GM21423 (cell line): ENCODE data around the gene PYGM.

Experiments
- ATAC-seq: cut with Tn5 transposase; IDR thresholded peaks from one replicate; pipeline ENCODE4 v1.9.1; 2021; ENCODE audit warnings: mild to moderate bottlenecking, moderate library complexity; ENCODE audit not compliant: unreplicated experiment

Gene PYGM

GRCh38 chr11:64769283-64769682 lies 9.5 kb upstream of the PYGM start:
- ATAC-seq, result no peak

DNA sequence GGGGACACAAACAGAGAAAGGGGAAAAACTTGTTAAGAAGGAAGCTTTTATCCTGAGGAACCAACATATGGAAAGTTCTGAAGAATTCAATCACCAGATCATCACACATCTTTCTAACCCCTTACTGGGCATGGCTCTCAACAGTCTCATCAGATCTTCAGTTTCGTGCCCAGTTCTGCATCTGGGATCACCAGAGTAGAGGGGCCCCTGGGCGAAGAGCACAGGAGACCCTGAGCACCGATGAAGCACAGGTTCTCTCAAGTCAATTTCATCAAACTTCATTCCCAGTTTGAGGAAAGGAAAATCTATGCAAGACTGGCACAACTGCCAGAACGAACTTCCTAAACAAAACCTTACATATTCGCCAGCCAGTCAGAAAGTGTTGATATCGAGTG lies 8.5 kb upstream of the PYGM start:
- no peak for ATAC-seq

DNA sequence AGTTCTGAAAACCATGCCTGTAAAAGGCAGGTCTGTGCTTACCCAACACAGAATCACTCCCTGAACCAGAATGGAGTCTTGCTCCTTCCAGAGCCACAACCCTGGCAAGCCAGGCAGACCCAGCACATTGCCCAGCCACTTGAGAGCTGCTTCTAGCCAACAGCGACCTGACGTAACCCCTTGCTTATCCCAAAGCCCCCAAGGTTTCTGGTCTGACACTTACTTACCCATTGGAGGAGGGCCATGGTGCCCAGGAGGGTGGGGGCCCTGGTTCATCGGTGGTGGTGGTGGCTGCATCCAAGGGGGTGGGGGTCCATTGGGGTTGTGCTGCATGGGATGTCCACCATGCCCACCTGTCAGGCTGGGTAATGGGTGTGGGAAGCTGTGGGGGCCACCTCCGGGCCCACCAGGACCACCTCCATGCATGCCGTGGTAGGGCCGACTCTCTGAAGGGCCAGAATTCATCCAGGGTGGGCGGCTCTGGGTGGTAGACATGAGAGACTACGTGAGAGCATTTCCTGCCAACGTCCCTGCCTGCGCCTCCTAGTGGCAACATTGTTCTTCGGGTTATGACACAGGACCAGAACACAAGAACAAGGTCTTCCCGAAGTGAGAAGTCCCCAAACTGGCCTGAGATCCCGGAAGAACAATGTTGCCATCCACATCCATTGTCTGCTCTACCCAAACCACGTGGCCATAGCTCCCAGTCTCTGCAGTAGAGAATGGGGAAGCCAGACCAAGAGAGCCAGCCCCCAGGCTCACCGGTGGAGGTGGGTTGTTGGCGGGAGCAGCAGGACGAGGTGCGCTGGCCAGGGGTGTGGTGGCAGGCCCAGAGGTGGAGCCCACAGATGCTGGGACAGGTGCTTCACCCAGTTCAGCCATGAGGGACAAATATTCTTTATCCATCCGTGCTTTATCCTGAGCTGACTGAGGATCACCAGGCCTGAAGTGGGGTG lies 7.8 kb upstream of the PYGM start:
- ATAC-seq, result no peak

GRCh38 chr11:64766881-64767280 lies 7.1 kb upstream of the PYGM start:
- ATAC-seq, result no peak

- ATAC-seq, result no peak
Measured at GRCh38 chr11:64765851-64766665, 6.3 kb upstream of the PYGM start.

DNA sequence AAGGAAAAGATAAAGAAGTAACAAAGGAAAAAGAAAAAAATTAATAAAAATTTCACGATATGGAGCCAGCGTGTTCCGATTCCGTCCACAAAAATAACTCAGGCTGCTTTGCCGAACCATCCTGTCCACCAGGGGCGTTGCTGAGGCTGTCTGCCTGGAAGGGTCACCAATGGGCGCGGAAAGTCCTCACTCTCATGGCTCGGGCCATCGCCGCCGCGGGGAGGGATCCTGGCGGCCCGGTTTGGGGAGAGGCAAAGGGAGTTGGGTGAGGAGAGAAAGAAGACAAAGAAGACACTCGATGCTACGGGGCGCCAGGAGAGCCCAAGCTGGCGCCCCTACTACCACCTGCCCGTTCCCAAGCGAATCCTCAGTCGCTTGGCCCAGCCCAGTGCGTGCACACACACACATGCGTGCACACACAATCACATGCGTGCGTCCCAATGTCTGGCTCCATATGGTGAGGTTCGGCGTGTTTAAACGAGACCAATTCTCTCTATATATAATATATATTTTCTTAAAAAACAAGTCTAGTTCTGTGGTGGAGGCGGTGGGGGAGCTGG lies 5.6 kb upstream of the PYGM start:
- ATAC-seq, result no peak

DNA sequence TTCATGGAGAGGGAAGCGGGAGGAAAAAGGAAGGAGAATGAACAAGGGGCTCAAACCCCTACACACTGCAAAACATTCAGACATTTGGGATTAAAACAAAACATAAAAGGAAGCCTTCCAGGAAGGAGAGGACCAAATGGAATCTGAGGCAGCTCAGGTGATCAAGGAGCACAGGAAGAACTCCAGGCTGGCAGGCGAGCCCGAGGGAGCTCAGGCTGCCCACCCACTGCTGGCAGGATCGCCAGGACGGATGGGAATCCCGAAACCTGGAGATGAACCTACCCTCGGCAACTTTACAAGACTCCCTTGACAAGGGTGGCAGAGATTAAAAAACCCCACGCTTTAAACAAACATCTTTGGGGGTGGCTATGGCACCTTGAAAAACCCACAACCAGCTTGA lies 5.0 kb upstream of the PYGM start:
- no peak for ATAC-seq

DNA sequence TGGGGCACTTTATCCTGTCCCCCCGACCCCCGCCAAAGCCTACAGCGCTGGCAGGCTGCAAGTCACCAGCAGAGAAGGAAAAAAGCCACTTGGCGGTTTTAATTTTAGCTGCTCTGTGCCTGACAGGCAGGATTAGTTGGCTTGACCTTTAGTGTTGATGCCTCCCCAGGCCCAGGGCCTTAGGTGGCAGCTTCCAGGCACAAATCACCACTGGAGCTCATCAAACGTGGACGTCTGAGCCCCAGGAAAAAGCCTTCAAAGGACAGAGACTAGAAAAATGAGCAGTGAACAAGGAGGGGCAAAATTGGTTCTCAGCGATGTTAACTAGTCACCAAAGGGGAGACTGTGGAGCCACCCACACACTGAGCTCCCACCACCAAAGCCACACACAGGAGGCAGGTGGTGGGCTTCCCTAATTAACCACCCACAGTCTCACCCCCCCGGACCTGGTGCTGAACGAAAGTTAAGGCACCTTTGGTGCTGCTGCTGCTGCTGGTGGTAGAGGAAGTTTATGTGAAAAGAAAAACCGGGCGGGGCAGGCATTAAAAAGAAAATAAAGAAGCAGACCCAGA lies 4.4 kb upstream of the PYGM start:
- no peak for ATAC-seq

DNA sequence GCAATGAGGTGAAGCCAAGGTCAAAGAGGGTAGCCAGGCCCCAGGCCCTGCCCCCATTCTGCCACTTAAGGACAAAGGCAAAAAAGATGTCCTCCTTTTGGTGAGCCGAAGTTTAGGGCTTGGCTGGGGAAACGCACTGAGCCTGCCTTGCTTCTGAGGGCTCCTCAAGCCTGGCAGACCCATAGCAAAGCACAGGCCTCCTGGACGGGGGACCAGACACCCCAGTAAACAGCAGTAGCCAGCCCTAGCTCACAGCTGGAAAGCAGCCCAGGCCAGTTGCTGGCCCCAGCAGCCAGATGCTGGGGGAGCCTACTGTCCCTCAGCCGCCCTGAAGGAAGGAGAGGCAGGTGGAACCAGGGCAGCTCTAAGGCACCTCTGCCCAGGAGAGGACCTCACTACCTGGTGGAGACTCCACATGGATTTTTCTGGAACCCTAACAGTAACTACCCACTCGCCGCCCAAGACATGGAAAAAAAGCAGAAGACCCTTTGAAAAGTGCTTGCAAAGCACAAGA lies 3.8 kb upstream of the PYGM start:
- no peak for ATAC-seq

- ATAC-seq, result no peak
Measured at GRCh38 chr11:64762674-64763525, 3.1 kb upstream of the PYGM start.

DNA sequence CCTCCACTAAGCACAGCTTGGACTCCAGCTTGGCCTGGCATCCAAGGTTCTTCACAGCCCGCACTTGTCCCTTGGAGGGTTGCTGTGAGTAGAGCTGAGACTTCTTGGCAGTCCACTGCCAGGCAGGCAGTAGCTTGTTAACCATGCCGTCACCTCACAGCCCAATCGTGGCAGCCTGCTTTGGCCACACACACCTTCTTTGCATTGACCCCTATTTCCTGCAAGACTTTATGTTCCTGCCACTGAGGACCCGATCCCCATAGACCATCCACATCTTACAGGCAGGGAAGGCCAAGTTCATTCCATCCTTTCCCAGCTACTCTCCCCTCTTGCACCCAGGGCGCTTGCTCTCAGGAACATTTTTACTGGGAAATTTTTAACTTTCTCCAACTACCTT lies 2.5 kb upstream of the PYGM start:
- no peak for ATAC-seq

GRCh38 chr11:64760759-64761420 lies 1.1 kb upstream of the PYGM start:
- ATAC-seq, result no peak

- ATAC-seq, result no peak
Measured at GRCh38 chr11:64759131-64759721, 548 bp downstream of the PYGM start.

GRCh38 chr11:64758330-64759079 lies 1.3 kb downstream of the PYGM start:
- no peak for ATAC-seq

DNA sequence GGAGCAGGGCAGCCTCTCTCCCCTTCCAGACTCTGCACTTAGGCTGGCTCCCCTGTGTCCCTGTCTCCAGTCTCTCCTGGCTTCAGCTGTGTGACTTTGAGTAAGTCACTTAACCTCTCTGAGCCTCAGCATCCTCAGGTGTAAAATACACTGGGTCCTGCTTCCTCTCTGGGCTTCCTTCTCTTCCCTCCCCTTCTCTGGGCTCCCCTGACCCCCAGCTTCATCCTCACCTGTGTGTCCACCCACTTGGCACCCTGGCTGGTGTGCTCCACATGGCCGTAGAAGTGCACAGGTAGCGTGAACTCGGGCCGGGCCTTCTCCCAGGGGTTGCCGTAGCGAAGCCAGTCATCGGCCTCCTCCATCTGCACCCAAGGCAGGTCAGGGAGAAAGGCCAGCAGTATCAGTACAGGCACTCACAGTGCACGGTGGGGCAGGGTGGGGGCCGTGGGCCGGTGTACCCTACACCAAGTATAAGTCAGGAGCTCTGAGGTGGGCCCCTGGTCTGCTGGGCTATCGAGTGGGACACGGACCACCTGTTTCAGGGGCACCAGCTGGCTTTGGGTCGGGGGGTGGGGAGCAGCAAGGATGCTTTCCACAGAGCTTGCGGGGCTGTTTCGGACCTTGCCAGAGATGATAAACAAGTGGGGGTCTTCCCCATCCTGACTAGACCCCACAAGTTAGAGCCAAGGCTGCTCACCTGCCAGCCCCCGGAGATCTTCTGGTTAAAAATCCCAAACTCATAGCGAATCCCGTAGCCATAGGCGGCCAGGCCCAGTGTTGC lies 2.0 kb downstream of the PYGM start:
- no peak for ATAC-seq

GRCh38 chr11:64755681-64756361 lies 4.0 kb downstream of the PYGM start:
- ATAC-seq, result no peak
